AG08396 (cell line): Measurements from ENCODE around the gene BBOF1.

ENCODE experiments used
- DNase-seq: peaks from one replicate; pipeline ENCODE4 v3.0.0; 2012; ENCODE audit warnings: low spot score, mixed read lengths

BBOF1 gene

GRCh38 chr14:74105381-74105780, 86.2 kb downstream of the BBOF1 start:
- DNase-seq, result no peak

DNA sequence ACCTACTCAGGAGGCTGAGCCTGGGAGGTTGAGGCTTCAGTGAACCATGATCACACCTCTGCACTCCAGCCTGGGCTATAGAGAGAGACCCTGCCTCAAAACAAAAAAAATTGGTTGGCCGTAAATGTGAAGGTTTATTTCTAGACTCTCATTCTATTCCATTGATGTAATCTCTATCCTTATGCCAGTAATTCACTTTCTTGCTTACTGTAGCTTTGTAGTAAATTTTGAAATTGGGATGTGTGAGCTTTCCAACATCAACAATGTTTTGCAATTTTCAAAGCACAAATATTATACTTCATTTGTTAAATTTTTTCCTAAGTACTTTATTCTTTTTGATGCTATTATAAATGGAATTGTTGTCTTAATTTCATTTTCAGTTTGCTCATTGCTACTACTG, 90.2 kb downstream of the BBOF1 start:
- DNase-seq, result no peak

- DNase-seq, result peak; percentile 53
Observed at GRCh38 chr14:74111395-74112216, 92.5 kb downstream of the BBOF1 start.
